ENCODE measurements around the gene RACK1.

RACK1 gene

GRCh38 chr5:181259283-181259682 is 15.6 kb upstream of the RACK1 start:
- no peak for DNase-seq

- no peak for DNase-seq
Observed at GRCh38 chr5:181258576-181258975, 14.9 kb upstream of the RACK1 start.

GRCh38 chr5:181255836-181256578 is 12.3 kb upstream of the RACK1 start:
- no peak for DNase-seq

- DNase-seq, result no peak
Observed at GRCh38 chr5:181255276-181255675, 11.6 kb upstream of the RACK1 start.

GRCh38 chr5:181248277-181248676 is 4.6 kb upstream of the RACK1 start:
- no peak for DNase-seq

GRCh38 chr5:181246276-181247049 is 2.8 kb upstream of the RACK1 start:
- peak; percentile 81 for DNase-seq

- DNase-seq, result no peak
Observed at GRCh38 chr5:181245427-181246275, 1.9 kb upstream of the RACK1 start.

GRCh38 chr5:181243018-181243563 is 615 bp downstream of the RACK1 start:
- no peak for DNase-seq

- DNase-seq, result no peak
Observed at GRCh38 chr5:181242031-181242451, 1.7 kb downstream of the RACK1 start.

GRCh38 chr5:181241393-181241975 is 2.2 kb downstream of the RACK1 start:
- peak; percentile 72 for DNase-seq

- DNase-seq, result no peak
Observed at GRCh38 chr5:181239062-181239663, 4.5 kb downstream of the RACK1 start.

GRCh38 chr5:181237729-181238385 is 5.8 kb downstream of the RACK1 start:
- DNase-seq, result no peak

- DNase-seq, result no peak
Observed at GRCh38 chr5:181236954-181237641, 6.6 kb downstream of the RACK1 start.

- DNase-seq, result no peak
Observed at GRCh38 chr5:181236471-181236870, 7.2 kb downstream of the RACK1 start.

GRCh38 chr5:181235689-181236366 is 7.9 kb downstream of the RACK1 start:
- DNase-seq, result no peak

GRCh38 chr5:181235323-181235688 is 8.4 kb downstream of the RACK1 start:
- DNase-seq, result no peak

GRCh38 chr5:181234455-181235306 is 9.0 kb downstream of the RACK1 start:
- DNase-seq, result no peak

GRCh38 chr5:181233801-181234454 is 9.8 kb downstream of the RACK1 start:
- no peak for DNase-seq

Measured in NCI-H226 (cell line).